ENCODE results near the gene PLB1. TPM values are rescaled to one million over a fixed set of nuclear protein-coding genes. Genes with fewer than 3 reads are reported as not detected.

PLB1 gene
- total RNA-seq, 1 donor from 2014 or later, result 2.2 TPM

- no peak for DNase-seq (ENCODE audit: low spot score in 2 of 2, unreplicated experiment in 2 of 2)
- peak; percentile 71 for TF ChIP-seq CTCF (IDR thresholded peaks at IDR 0.05; ENCODE audit: unreplicated experiment)
- H3K9me3 Mint-ChIP-seq, result peaks cover 12% of the 10 kb centered on the region
- H3K27ac Mint-ChIP-seq, result peak overlapping the region; percentile 90
- H3K4me3 Mint-ChIP-seq, result peak overlapping the region; percentile 89
- peaks cover 1% of the 10 kb centered on the region for H3K27me3 Mint-ChIP-seq (ENCODE audit: low read depth)
- H3K4me1 Mint-ChIP-seq, result peaks cover 9% of the 10 kb centered on the region
- no peaks in the 10 kb centered on the region for H3K36me3 Mint-ChIP-seq
These were observed 71.2 kb downstream of the PLB1 start for GRCh38 chr2:28567061-28567471.

GRCh38 chr2:28568036-28568435, 72.2 kb downstream of the PLB1 start:
- no peaks in the 10 kb centered on the region for H3K36me3 Mint-ChIP-seq
- no peak for DNase-seq (ENCODE audit: low spot score in 2 of 2, unreplicated experiment in 2 of 2)
- no peak for TF ChIP-seq CTCF (IDR thresholded peaks at IDR 0.05; ENCODE audit: unreplicated experiment)

GRCh38 chr2:28568533-28568932, 72.7 kb downstream of the PLB1 start:
- Mint-ChIP-seq H3K27me3 (ENCODE audit: low read depth) (peaks cover 1% of the 10 kb centered on the region), H3K36me3 (no peaks in the 10 kb centered on the region), H3K27ac (no peak overlapping the region), H3K4me1 (peaks cover 9% of the 10 kb centered on the region), H3K4me3 (no peak overlapping the region), H3K9me3 (peaks cover 17% of the 10 kb centered on the region)
- TF ChIP-seq CTCF (IDR thresholded peaks at IDR 0.05; ENCODE audit: unreplicated experiment), result no peak
- DNase-seq (ENCODE audit: low spot score in 2 of 2, unreplicated experiment in 2 of 2), result no peak

More at GRCh38 chr2:28568036-28568435, 72.2 kb downstream of the PLB1 start:
- Mint-ChIP-seq H3K27ac (no peak overlapping the region), H3K4me3 (peak overlapping the region; percentile 89), H3K9me3 (peaks cover 17% of the 10 kb centered on the region), H3K27me3 (ENCODE audit: low read depth) (peaks cover 1% of the 10 kb centered on the region), H3K4me1 (peaks cover 9% of the 10 kb centered on the region)

- H3K9me3 Mint-ChIP-seq, result peaks cover 24% of the 10 kb centered on the region
- H3K36me3 Mint-ChIP-seq, result no peaks in the 10 kb centered on the region
- TF ChIP-seq CTCF (IDR thresholded peaks at IDR 0.05; ENCODE audit: unreplicated experiment), result no peak
- DNase-seq (ENCODE audit: low spot score in 2 of 2, unreplicated experiment in 2 of 2), result no peak
- H3K27me3 Mint-ChIP-seq (ENCODE audit: low read depth), result peaks cover 1% of the 10 kb centered on the region
- no peak overlapping the region for H3K4me3 Mint-ChIP-seq
- no peak overlapping the region for H3K27ac Mint-ChIP-seq
- peaks cover 9% of the 10 kb centered on the region for H3K4me1 Mint-ChIP-seq
These were observed 74.6 kb downstream of the PLB1 start for GRCh38 chr2:28570431-28570830.

GRCh38 chr2:28576714-28577113, 80.9 kb downstream of the PLB1 start:
- Mint-ChIP-seq H3K4me3 (no peak overlapping the region), H3K9me3 (peaks cover 15% of the 10 kb centered on the region), H3K27ac (no peak overlapping the region), H3K4me1 (no peaks in the 10 kb centered on the region), H3K36me3 (no peaks in the 10 kb centered on the region), H3K27me3 (ENCODE audit: low read depth) (no peaks in the 10 kb centered on the region)
- no peak for DNase-seq (ENCODE audit: low spot score in 2 of 2, unreplicated experiment in 2 of 2)
- TF ChIP-seq CTCF (IDR thresholded peaks at IDR 0.05; ENCODE audit: unreplicated experiment), result no peak

Measured in mesothelial cell of epicardium (in vitro differentiated cells).